HG03442 (cell line): ENCODE data around the gene GSTT4.
"Not testable (repeated sequence)": the region's sequence is repeated elsewhere in the genome, so short reads cannot be mapped to it uniquely, and the experiment has no call there.

ENCODE experiments used
- ATAC-seq: cut with Tn5 transposase; IDR thresholded peaks from one replicate; pipeline ENCODE4 v1.9.1; 2021; ENCODE audit warnings: mild to moderate bottlenecking, moderate library complexity; ENCODE audit not compliant: unreplicated experiment

The GSTT4 gene

GRCh38 chr22:24005201-24005600 lies at the start of gene GSTT4:
TSS of gene GSTT4 (minus strand) at chr22:24005453. CDS start at chr22:24005356, 97 bp downstream.
- ATAC-seq: no peak

- ATAC-seq: no peak
These were observed 49.1 kb upstream of the GSTT4 start for GRCh38 chr22:24054356-24054755.

GRCh38 chr22:24053481-24054226 lies 48.4 kb upstream of the GSTT4 start:
- ATAC-seq: no peak

GRCh38 chr22:24051568-24051967 lies 46.3 kb upstream of the GSTT4 start:
- ATAC-seq: no peak

GRCh38 chr22:24051028-24051427 lies 45.8 kb upstream of the GSTT4 start:
- no peak for ATAC-seq

DNA sequence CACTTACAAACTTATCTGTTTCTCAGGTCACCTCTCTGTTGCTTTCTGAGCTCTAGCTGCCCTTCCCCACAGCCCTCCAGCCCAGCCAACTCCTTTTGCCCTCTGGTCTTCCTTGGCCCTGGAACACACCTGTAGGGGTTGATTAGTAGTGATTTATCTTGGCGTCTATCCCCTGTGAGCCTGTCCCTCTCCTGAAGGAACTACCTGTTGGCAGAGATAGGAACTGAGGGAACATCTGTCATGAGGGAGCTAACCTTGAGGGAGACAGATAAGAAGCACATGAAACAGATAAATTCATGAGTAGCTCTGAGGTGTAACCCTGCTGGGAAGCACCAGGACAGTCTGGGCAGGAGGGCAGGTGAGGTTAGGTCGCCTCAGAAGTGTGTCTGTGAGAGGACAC lies 44.7 kb upstream of the GSTT4 start:
- no peak for ATAC-seq

GRCh38 chr22:24049211-24049610 lies 44.0 kb upstream of the GSTT4 start:
- no peak for ATAC-seq

- no peak for ATAC-seq
These were observed 40.8 kb upstream of the GSTT4 start for GRCh38 chr22:24046024-24046423.

DNA sequence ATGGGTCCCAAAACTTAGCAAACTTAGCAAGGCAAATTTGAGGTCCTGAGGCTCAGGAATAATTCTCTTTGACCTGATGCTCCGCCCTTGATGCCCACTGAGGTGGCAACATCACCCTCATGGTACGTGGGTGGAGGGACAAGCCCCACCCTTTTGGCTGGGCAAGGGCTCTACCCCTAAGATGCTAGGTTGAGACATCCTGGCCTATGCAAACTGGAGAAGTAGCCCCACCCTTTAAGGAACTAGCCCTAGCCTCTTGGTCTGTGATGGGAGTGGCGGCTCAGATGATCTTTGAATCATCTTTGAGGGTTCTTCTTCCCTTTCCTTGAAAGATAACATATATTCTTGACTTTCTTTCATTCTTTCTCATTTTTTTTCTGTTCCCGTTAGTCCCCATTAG lies 38.7 kb upstream of the GSTT4 start:
- ATAC-seq: no peak

DNA sequence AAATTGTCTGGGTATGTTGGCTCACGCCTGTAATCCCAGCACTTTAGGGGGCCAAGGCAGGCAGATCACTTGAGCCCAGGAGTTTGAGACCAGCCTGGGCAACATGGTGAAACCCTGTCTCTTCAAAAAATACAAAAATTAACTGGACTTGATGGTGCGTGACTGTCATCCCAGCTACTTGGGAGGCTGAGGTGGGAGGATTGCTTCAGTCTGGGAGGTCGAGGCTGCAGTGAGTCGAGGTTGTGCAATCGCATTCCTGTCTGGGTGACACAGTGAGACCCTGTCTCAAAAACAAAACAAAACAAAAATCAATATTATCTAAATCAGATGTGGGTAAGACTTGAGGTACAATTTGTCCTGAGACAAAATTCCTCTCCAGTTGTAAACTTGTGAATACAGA lies 38.2 kb upstream of the GSTT4 start:
- not testable (repeated sequence) for ATAC-seq

DNA sequence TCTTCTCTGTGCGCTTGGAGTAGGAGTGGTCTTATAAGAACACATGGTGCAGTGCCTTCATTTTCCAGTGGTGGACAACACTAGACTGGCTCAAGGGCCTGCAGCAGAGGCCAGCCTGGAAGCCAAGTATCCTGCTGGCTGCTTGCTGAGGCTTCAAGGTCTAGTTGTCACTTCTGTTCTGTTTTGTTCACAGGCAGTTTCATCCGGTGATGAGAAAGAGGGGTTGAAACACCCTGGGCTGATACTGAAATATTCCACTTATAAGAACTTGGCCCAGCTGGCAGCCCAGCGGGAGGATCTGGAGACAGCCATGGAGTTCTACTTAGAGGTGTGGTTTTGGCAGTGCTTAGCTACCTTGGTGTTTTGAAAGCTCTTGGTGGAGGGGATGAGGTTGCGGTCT lies 35.7 kb upstream of the GSTT4 start:
- ATAC-seq: no peak

DNA sequence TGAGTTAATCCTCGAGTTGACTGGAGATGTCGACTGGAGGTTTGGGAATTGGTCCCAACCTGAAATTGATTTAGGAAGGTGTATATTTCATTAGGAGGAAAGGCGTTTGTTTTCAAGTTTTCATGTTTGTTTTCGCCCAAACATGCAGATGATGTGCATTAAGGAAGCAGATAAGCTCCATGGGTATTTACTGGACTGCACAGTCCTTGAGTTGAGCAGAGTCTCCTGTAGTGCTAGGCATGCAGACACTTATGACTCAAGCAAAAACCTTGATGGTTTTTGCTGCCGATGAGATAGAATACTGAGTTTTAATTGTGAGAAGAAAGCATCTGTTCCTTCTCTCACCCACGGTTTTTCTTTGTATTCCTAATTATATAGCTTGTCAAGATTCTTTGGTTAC lies 33.8 kb upstream of the GSTT4 start:
- no peak for ATAC-seq

DNA sequence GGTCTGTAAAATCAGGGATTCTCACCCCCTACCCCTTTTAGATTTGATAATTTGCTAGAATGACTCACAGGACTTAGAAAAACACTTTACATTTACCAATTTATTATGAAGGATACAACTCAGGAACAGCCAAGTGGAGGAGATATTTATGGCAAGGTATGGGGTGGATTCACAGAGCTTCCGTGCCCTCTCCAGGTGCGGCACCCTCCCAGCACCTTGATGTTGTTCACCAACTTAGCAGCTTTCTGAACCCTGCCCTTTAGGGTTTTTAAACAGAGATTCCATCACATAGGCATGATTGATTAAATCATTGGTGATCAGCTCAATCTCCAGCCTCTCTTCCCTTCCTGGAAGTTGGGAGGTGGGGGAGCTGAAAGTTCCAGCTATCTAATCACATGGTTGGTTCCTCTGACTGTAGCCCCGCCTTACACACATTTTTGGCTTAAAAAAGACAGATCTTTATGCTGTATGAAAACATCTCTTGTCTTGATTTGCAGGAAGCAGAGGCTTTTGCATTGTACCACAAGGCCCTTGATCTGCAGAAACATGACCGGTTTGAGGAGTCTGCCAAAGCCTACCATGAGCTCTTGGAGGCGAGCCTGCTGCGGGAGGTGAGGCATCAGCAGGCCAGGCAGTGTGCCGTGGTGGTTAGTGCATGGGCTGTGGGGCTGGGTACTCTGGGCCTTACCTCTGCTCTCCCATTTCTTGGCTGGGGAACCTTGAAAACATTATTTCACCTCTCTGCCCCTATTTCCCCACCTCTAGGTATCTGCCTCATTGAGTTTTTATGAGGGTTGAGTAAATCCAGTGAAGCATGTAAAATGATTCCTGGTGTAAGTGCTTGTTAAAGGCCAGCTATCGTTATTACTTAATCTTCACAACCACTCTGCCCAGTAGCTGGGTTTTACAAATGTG lies 32.9 kb upstream of the GSTT4 start:
- ATAC-seq: no peak

DNA sequence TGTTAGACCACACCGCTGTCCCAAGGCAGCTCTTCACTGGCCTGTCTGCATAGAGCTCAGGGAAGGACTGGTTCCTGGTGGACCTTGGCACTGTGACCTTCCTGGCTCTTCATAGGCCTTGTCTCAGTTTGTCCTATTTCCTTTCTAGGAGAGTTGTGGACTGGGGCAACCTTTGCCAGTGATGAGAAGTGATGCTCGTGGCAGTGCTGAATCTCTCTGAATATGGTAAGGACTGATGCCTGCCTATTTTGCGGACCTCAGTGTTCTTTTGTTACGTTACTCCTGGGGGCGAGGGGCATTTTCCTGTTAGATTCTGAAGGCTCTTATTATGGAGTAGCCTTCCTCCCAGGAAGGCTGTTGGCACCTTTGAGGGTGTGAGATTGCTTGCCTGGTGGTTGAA lies 30.0 kb upstream of the GSTT4 start:
- ATAC-seq: no peak

DNA sequence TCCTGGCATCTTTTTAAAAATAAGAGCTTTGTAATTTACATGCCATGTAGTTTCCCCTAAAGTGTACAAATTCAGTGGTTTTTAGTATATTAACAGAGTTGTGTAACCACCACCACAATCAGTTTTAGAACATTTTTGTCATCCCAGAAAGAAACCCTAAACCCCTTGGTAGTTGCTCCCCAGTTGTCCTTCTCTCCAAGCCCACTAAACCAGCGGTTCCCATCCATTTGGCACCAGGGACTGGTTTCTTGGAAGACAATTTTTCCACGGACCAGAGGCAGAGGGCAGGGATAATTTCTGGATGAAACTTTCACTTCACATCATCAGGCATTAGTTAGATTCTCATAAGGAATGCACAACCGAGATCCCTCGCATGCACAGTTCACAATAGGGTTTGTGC lies 28.5 kb upstream of the GSTT4 start:
- no peak for ATAC-seq

DNA sequence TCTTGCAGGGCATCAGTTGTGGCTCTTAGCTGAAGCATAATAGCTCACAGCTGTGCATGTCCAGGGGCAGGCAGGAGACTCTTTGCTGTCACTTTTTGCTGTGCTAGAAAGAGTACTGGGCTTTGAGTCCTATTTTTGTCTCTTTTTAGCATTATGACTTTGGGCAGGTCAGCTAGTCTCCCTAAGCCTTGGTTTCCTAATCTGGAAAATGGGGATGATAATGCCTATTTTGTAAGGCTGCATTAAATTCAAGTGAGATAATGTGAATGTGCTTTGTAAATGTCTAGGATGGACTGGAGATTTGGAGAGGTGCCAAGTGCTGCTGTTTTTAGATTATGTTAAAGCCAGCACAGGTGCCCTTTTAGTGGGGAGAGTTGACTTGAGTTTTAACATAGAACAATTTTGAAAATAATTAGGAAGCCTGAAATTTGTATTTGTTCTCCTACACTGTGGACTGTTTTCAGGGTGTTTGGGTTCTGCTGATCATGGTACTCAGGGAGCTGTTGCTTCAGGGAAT lies 25.0 kb upstream of the GSTT4 start:
- no peak for ATAC-seq

- ATAC-seq: no peak
These were observed 24.1 kb upstream of the GSTT4 start for GRCh38 chr22:24029304-24029703.

DNA sequence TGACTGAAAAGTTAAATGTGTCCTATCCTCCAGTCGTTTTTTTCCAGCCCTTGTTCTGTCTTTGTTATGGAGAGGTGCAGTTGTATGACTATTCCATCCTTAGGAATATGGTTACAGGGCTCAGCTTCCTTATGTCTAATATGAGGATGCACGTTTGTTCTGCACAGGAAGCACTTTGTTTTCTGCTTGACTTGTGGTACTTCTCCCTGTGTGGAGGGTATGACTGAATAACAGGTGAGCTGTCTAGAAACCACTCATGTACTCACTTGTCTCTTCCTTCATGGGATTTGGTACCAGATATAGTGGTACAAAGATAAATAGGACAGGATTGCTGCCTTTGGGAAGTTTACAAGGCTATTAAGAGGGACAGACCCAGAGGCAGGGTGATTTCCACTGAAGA lies 23.3 kb upstream of the GSTT4 start:
- ATAC-seq: no peak

GRCh38 chr22:24027991-24028390 lies 22.7 kb upstream of the GSTT4 start:
- ATAC-seq: no peak

- no peak for ATAC-seq
These were observed 22.2 kb upstream of the GSTT4 start for GRCh38 chr22:24027389-24027975.

GRCh38 chr22:24026733-24027132 lies 21.5 kb upstream of the GSTT4 start:
- no peak for ATAC-seq

DNA sequence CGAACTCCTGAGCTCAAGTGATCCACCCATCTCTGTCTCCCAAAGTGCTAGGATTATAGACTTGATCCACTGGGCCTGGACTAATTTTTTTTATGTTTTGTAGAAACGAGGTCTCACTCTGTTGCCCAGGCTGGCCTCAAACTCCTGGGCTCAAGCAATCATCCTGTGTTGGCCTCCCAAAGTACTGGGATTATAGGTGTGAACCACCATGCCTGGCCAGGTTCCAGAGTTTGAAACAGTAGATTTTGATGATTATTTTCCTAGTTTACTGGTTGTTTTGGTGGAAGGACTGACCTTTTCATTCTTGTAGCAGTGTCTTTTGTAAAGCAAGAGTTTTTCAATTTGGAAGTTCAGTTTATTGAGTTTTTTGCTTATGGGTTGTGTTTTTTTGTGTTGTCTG lies 20.8 kb upstream of the GSTT4 start:
- no peak for ATAC-seq
